Neural progenitor cell (in vitro differentiated cells): Measurements from ENCODE around the gene TMEM74B.

Source experiments
- EZH2phosphoT487 ChIP-seq: fragments of 200-600 bp; sonication (generic); IDR thresholded peaks from 2 replicates; pipeline ENCODE4 v1.6.1; 2017; ENCODE audit warnings: antibody characterized with exemption
- TF ChIP-seq, protein P1 (sequence below): fragments of 200-600 bp; sonication (generic); IDR thresholded peaks from 2 replicates; pipeline ENCODE4 v1.5.1; 2017; ENCODE audit warnings: antibody characterized with exemption, mild to moderate bottlenecking

DNA sequence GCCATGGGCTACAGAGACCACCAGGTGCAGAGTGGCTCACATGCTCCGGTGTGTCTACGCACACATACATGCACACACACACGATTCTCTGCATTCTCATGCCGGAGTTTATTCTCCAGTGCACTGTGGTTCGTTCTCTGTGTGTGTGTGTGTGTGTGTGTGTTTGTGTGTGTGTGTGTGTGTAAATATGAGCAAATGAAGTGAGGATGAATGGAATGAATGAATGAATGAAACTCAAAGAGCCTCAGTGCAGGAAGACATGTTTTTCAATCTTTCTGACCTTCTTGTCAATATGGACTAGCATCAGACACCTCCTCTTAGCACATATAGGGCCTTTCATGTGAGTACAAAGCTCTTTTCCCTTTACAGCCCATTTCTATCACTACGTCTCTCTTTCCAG, 1.6 kb downstream of the TMEM74B start:
- TF ChIP-seq, protein P1, sequence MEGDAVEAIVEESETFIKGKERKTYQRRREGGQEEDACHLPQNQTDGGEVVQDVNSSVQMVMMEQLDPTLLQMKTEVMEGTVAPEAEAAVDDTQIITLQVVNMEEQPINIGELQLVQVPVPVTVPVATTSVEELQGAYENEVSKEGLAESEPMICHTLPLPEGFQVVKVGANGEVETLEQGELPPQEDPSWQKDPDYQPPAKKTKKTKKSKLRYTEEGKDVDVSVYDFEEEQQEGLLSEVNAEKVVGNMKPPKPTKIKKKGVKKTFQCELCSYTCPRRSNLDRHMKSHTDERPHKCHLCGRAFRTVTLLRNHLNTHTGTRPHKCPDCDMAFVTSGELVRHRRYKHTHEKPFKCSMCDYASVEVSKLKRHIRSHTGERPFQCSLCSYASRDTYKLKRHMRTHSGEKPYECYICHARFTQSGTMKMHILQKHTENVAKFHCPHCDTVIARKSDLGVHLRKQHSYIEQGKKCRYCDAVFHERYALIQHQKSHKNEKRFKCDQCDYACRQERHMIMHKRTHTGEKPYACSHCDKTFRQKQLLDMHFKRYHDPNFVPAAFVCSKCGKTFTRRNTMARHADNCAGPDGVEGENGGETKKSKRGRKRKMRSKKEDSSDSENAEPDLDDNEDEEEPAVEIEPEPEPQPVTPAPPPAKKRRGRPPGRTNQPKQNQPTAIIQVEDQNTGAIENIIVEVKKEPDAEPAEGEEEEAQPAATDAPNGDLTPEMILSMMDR = no peak
- TF ChIP-seq EZH2phosphoT487 = no peak
